HG03460 (cell line): ENCODE data around the gene LONP1.

Experiments
- ATAC-seq: cut with Tn5 transposase; IDR thresholded peaks from one replicate; pipeline ENCODE4 v1.9.1; 2021; ENCODE audit not compliant: unreplicated experiment

LONP1 gene

GRCh38 chr19:5679289-5680083 is 40.5 kb downstream of the LONP1 start:
- no peak for ATAC-seq

DNA sequence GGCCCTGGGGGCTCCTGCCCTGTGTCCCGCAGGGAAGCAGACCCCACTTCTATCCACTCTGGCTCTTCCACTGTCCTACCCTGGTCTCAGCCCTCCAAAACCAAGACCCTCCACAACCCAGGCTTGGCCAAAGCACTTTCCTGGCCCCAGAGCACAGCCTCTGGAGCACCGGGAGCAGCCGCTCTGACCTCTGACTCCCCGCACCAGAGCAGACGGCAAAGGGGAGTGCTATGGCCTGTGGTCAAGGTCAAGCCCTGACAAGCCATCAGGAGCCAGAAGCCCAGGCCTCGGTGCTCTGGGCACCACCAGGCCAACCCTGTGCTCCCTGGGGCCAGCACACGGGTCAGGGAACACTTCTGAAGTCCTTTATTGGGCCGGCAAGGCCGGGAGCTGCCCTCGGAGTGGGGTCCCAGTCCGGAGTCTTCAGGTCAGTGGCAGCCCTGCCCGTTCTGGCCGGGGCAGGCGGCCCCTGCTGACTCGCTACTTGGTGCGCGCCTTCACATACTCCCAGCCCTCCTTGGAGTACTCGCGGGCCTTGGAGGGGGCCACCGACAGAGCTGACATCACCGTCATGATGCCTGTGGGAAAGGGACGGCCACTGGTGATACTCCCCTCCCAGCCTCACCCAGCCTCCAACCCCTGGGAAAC is 41.8 kb downstream of the LONP1 start:
- no peak for ATAC-seq

- no peak for ATAC-seq
Measured at GRCh38 chr19:5677580-5677979, 42.4 kb downstream of the LONP1 start.

- no peak for ATAC-seq
Measured at GRCh38 chr19:5677136-5677535, 42.8 kb downstream of the LONP1 start.

- no peak for ATAC-seq
Measured at GRCh38 chr19:5676772-5677105, 43.2 kb downstream of the LONP1 start.

- no peak for ATAC-seq
Measured at GRCh38 chr19:5676105-5676771, 43.7 kb downstream of the LONP1 start.

GRCh38 chr19:5674714-5675113 is 45.2 kb downstream of the LONP1 start:
- no peak for ATAC-seq

- no peak for ATAC-seq
Measured at GRCh38 chr19:5673752-5674151, 46.2 kb downstream of the LONP1 start.

GRCh38 chr19:5672708-5673459 is 47.1 kb downstream of the LONP1 start:
- ATAC-seq: no peak

DNA sequence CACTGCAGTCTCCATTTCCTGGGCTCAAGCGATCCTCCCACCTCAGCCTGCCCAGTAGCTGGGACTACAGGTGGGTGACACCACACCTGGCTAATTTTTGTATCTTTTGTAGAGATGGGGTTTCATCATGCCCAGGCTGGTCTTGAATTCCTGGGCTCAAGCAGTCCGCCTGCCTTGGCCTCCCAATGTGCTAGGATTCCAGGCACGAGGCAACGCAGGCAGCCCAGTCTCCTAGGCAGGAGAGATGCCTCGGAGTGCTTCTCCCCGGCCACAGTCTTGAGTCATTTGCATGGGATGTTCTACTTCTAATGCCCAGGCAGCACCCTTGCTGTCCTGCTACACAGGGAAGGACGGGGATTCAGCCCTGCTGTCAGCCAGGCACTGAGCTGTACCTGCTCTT is 48.3 kb downstream of the LONP1 start:
- no peak for ATAC-seq

DNA sequence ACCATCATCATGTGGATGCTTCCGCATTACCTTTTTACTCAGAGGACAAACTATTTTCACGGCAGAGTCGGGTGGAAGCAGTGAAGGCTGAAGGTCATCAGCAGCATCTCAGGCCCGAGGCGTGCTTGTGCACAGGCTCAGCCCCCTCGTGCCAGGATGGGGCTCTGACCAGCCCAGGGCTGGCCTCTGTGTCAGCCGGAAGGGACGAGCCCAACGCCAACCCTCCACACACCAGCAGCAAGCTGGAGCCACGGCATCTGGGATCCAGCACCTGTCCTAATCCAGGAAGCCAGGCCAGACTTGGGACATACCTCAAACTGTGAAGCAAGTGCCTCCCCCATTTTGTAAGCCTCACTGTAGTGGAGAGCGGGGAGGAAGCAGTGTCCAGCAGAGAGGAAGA is 50.7 kb downstream of the LONP1 start:
- no peak for ATAC-seq

- no peak for ATAC-seq
Measured at GRCh38 chr19:5667751-5668271, 52.1 kb downstream of the LONP1 start.

DNA sequence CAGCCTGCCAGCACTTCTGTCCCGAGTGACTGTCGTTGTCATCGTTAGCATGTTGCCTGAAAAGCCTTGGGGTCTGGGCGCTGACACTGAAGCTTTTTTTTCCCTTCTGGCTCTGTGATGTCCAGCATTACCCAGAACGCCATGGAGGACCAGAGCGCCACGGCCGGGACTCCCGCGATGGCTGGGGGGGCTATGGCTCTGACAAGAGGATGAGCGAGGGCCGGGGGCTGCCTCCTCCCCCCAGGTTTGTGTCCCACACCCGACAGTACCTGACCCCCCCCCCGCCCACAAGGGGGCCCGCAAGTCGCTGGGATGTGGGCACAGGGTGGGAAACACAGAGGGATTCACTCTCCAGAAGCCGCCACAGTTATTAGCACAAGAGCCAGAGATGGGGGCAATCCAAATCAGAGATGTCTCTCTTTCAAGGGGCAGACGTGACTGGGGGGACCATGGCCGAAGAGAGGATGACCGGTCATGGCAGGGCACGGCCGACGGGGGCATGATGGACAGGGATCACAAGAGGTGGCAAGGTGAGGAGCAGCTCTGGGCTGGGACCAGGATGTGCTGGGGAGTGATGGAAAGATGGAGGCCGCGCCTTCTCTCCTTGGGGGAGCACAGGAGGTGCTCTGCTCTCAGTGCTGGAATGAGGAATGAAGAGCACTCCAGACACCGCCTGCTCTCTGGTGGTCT is 52.9 kb downstream of the LONP1 start:
- no peak for ATAC-seq

DNA sequence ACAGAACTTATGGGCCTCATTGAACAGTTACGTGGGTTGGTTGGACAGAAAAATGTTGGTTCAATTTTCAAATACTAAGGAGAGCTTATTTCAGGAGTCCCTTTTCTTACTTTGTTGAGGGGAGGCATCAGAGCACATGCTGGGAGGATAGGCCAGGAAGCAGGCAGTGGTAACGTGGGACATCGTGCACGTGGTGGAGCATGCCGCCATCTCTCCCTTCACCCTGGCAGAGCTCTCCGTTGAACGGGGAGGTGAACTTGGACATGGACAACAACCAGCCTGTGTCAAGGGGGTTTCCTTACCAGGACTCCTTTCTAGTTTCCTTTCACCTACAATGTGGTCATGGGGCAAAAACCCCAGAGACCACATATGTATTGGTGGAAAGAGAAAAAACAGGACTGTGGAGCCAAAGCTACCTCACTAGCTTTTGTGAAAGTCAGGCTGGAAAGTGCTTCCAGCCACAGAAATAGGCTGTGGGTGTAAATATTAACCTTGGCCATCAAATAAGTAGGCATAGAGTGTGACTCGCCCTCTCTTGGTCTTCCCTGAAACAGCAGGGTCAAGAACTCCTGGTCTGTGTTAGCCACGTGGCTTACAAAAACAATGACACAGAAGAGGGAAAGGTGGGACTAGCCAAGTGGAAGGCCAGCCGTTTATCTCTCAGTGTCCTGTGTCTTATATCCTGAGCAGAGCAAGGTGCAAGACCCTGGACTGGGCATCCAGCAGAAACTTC is 54.0 kb downstream of the LONP1 start:
- ATAC-seq: no peak

- no peak for ATAC-seq
Measured at GRCh38 chr19:5664515-5664914, 55.4 kb downstream of the LONP1 start.

- no peak for ATAC-seq
Measured at GRCh38 chr19:5663904-5664303, 56.0 kb downstream of the LONP1 start.

GRCh38 chr19:5661483-5661882 is 58.5 kb downstream of the LONP1 start:
- no peak for ATAC-seq

DNA sequence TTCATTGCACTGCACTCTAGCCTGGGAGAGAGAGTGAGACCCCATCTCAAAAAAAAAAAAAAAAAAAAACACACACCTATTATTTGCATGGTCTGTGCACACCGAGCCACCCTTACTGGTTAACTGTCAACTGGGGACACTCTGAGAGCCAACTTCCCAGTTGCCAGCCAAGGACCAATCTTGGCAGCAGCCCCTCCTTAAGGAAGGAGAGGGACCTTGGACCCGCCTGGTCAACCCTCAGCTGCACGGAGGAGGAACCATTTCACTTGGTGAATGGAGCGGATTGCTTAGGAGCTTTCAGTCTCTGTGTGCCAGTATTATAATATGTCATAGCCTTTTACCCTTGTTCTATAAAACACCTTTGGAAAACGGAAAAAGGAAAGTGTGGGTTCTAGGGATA is 64.5 kb downstream of the LONP1 start:
- no peak for ATAC-seq

DNA sequence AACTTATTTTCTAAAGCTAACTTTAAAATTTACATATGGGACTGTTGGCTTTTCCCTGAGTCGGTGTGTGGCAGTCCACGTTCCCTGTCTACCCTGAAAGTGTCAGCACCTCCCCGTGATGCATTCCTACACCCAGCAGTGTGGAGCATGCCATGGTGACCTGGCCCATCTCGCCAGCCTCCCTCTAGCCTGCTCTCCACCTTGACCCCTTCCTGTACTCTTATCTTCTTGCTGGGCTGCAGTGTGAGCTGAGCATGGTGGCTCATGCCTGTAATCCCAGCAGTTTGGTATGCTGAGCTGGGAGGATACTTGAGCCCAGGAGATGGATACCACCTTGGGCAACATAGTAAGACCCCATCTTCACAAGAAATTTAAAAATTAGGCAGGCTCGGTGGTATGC is 65.0 kb downstream of the LONP1 start:
- ATAC-seq: no peak

DNA sequence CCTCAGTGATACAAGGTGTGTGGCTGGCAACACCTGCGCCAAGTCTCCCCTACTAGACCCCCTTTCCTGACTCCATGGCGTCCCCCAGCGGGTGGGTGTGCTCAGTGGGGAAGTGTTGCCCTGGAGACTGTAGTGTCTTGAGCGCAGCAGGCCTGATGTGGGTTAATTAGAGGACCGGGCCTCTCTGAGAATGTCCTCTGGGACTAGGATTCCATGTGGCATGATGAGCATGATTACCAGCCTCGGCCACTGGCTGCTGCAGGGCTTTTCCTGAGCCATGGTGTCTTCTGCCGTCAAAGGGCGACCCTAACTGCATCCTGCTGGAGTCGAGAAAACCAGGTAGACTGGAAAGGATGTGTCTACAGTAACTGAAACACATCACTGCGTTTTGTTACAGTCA is 67.7 kb downstream of the LONP1 start:
- ATAC-seq: no peak
